SKM-1 treated with dmso at 0.1 percent for 144 hours (cell line): ENCODE data around the gene USP54.
A peak's percentile ranks its signal among the peaks of the same experiment; 100 is the strongest.

Experiments
- DNase-seq: peaks from one replicate; lab custom pipeline; 2025; ENCODE audit not compliant: unreplicated experiment; lab: John Stamatoyannopoulos, UW

USP54 gene

DNA sequence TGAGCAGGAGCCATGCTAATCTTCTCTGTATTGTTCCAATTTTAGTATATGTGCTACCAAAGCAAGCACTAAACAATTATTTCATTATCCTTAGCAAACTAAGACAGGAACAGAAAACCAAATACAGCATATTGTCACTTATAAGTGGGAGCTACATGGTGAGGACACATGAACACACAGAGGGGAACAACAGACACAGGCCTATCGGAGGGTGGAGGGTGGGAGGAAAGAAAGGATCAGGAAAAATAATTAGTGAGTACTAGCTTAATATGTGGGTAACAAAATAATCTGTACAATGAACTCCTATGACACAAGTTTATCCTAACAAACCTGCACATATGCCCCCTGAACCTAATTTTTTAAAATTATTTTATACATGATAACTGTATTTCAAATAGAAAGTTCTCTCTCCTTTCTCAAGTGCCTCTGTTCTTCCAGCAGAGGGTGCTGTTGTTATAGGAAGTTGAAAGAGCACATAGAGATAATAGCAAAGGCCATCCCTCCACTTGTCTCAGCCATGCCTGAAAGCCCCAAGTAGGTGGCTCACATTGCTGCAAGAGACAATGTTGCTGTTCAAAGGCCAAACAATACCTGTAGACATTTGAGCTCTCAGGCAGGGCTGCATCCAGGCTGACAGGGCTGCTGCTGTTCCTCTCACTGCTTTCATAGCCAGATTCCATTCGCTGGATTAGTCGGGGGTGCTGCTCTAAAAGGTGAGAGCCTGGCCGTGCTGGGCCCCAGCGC is 61.9 kb downstream of the USP54 start:
- peak; percentile 91 for DNase-seq

DNA sequence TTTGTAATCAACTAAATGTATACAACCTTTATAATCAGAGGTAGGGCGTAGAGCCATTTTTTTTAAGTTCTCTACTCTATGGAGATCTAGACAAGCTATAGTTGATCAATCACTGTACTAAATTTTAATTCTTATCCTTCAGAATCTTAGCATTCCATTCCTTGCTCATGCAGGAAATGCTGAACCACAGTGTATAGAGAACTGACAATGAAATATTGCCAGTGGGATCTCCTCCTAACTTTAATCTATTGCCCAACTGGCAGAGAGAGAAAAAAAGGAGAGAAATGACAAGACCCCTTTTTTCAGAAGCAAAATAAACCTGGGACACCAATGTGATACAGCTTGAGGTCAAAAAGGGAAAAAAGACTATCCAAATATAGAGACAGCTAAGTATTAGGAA is 68.9 kb downstream of the USP54 start:
- no peak for DNase-seq

DNA sequence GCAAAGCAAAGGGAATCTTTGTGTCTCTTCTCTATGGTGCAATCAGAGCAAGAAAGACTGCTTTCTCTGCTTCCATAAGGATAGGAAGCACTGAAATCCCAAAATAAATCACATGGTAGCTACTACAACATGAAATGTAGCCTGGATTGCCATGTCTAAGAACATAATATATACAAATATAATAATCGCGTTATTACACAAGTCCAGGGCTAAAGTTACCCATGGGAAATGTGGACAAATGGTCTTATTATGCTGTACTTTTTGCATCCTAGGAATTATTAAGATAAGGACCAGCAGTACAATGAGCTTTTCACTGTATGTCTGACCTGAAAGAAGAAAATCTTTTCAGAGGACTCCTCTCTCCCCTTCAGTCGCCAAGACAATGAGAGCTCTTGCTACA is 71.8 kb downstream of the USP54 start:
- DNase-seq: no peak

DNA sequence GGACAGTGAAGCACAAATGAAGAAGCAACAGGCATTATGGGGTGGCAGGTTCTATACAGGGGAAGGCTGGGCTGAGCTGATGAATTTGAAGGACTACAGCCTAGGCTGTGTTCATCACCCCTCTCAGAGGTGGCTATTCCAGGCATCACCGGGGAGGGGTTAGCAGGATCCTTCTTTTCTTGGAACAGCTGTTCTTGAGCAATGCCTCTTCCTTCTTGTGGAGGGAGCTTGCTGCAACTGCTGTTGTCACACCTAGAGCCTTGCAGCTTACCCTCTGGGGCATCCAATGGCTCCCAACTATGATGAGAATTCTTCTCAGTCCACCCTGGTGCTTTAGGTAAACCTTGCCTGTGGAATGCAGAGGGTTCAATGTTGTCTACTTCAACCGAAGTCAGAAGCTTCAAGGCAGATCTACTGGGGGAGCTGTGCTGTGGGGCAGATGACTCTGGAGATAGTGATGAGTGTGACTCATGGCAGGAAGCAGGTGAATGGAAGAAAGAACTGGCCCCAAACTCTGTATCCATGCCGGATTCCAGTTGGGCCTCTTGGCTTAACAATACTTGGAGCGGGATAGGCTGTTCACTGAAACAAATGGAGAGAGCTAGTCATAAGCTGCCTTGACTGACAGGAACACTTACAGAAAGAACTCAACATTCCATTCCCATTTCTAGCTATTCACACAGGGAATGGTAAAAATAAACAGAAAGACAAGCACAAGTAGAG is 73.8 kb downstream of the USP54 start:
- no peak for DNase-seq

DNA sequence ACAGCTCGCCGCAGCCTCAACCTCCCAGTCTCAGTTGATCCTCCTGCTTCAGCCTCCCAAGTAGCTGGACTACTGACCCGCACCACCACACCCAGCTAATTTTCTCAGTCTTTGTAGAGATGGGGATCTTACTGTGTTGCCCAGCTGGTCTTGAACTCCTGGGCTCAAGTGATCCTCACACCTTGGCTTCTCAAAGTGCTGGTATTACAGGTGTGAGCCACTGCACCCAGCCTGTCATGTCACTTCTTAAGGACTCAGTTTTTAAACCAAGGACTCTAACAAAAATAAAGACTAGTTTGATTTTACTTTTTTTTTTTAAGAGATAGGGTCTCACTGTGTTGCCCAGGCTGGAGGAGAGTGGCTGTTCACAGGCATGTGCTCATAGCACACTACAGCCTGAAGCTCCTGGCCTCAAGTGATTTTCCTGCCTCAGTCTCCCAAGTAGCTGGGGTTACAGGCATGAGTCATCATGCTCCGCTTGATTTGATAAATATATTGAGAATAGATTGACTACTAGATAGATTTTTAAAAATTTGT is 78.9 kb downstream of the USP54 start:
- no peak for DNase-seq

DNA sequence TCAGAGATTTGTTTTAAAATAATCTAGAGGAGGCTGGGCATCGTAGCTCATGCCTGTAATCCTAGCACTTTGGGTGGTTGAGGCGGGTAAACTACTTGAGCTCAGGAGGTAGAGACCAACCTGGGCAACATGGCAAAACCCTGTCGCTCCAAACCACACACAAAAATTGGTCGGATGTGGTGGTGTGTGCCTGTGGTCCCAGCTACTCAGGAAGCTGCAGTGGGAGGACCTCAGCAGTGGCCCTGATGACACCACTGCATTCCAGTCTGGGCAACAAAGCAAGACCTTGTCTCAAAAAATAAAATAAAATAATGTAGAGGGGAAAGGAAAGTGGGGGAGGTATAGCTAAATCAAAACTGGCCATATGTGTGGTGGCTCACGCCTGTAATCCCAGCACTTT is 81.4 kb downstream of the USP54 start:
- DNase-seq: no peak

DNA sequence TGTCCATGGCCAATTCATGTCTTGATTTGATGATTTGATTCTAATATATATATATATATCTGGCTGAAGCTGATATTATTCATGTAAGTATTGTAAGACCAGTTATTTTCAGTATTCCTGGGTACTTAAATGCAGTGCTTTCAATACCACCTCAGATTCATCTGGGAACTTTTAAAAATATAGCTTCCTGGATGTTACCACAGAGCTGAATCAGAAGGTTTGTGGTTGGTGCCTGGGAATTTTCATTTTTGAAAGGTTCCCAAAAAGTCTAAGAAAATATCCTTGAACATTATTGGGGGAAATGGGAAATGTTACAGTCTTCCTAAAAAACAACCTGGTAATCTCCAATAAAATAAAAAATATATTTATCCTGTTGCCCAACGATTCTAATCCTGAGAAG is 84.7 kb downstream of the USP54 start:
- no peak for DNase-seq

DNA sequence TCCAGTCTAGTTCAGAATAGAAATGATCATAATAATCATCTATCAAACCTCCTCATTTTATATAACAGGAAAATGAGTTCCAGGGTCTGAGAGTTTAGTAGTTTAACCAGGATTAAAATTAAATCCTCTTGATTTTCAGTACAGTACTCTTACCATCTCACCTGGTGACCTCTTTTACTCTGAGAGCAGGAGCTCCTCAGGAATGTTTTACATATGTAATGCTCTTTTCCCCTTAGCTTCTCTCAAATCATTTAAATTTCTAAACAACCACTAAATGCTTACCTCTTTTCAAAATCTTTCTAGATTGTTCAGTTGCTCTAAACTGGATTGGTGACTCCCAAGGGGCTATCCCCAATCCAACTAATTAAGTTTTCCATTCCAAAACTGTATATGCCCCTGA is 85.1 kb downstream of the USP54 start:
- no peak for DNase-seq

DNA sequence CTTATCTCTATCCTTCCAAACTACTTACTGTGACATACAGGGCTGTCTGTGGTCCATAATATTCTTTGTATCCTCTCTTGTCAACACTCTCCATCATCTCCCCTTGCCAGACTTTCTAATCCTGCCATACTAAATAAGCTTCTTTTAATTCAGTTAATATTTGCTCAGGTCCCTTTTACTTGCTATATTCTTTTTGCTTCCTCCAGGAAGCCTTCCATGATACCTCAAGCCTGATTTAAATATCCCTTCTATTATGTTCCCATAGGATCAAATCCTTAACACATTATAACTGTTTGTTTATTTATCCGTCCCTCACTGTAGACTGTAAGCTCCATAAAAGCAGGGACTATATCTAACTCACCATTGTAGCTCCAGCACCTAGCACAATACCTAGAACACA is 88.1 kb downstream of the USP54 start:
- DNase-seq: no peak

DNA sequence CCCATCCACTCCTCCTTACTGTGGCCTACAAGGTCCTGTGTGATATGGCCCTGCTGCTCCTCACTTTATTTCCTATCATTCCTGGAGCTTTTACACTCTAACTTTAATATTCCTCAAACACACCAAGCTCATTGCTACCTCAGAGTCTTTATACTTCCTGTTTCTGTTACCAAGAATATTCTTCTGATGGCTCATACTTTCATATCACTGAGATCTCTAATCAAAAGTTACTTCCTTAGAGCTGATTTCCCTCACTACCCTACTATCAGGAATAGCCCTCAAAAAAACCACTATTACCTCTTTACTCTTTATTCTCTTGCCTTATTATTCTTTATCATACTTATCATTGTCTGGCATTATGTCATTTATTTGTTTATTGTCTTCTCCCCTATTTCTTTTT is 89.5 kb downstream of the USP54 start:
- DNase-seq: no peak

DNA sequence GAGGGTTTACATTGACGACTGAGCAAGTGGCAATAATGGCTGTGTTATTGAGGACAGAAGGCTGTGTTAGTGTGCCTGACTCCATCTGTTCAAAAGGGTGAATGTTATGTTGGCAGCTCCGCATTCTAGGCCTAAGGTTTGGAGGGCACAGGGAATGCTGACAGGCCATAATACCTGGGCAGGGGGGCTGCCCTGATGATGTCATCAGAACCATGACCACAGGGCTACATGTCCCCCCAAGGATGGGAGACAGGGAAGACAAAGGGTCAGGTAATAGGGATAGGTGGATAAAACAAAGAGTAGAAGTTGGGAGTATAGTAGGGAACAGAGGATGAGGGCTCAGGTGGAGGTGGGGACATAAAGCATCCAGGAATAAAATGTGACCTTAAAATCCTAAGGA is 93.5 kb downstream of the USP54 start:
- no peak for DNase-seq

DNA sequence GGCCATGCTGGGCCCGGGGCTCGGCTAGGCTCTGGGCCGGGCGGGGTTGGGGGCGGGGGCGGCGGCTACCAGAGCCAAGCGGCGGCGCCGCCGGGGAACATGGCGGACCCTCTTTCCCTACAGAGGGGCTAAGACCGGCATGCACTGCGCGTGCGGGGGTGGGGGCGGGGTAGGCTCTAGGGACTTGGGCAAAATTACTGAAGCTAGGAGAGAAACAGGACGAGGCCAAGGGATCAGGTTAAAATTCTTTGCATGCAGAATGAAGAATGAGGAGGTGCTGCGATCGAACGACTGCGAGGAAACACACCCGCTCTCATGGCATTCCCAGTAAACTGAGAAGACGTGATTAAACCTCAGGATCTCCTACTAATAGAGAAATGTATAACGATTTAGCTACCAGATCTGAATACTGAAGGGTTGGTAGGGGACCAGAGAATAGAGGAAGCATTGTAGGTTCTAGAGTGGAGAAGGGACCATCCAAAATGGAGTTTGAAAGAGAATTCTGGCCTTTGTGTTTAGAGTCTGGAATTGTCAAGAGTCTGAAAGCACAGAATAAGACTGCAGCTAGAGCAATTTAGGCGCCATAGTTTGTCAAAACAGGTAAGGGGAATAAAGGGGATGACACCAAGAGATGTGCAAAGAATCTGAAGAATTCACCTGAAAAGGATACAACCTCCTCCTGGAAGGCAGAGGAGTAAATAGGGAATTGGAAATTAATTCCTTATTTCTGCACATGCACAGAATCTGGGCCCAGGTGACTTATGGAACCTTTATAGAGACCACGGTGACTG is 95.1 kb downstream of the USP54 start, which contains the start of gene PPP3CB:
TSS of gene PPP3CB (minus strand) at position 141 of the 791 bp plus-strand sequence. CDS start at position 6, 135 bp downstream.
- peak; percentile 93 for DNase-seq

DNA sequence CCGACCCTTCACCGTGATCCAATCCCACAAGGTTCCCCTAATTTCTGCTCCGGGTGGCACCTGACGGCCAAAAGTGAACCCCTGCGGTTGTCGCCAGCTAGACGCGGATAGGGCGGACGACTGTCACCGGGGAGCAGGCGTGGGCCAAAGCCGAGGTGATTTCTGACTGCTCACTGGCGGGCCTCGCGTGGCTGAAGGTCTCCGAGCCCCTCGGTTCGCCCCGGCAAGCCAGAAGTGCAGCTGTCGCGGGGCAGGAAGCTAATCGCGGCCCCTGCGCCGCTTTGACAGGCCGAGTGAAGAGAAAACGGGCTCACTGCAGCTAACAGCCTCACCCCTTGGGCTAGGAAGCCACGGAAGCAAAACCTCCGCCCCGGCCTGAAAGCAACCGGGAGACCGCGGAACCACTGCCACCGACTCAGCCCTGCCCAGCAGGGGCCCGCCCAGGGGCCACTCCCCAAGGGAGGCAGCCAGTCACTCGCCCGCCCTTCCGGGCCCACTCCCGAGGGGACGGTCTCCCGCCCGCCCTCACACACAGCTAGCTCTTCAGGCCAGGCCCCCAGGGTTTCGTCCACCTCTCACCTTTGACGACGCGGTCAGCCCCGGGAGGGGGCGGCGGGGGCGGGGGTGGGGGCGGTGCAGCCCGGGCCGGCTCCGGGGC is 95.8 kb downstream of the USP54 start:
- DNase-seq: peak; percentile 85

DNA sequence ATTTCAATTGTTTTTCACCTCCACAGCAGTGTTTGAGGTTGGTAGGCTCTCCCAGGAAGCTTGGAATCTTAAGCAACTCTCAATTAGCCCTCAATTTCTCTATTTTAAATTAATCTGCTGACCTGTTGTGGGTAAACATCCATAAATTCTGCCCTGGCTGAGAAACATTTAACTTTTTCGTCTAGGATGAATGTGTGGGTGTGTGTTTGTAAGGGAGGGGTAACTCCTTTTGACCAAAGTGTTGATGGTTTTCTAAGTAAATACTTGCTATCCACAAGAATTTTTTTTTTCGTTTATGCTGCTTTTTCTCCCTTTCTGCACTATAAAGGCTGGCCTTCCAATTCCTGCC is 96.3 kb downstream of the USP54 start:
- no peak for DNase-seq

DNA sequence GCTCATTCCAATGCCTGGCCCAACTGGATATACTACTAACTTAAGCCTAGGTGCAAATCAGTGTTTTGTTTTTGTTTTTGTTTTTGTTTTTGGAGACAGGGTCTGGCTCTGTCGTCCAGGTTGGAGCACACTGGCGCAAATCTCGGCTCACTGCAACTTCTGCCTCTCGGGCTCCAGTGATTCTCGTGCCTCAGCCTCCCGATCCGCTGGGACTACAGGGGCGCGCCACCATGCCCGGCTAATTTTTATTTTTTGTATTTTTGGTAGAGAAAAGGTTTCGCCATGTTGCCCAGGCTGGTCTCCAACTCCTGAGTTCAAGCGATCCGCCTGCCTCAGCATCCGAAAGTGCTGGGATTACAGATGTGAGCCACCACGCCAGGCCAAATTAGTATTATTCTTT is 96.9 kb downstream of the USP54 start:
- DNase-seq: no peak

DNA sequence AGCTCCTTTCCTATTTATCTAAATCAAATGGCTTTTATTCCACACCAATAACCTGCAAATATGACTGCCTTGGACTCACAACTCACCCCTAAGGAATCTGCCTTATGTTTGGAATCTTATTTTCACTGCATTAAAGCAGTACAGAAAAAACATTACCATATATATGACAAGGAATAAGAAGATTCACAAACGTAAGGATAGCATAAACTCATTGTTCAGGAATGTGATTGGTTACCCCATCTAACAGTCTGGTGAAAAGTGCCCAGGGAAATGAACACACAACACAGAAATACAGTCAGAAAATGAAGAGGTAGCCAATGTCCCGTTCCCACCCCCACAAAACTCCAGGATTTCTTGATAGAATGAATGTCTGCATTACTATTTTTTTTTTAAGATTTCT is 97.4 kb downstream of the USP54 start:
- DNase-seq: no peak

DNA sequence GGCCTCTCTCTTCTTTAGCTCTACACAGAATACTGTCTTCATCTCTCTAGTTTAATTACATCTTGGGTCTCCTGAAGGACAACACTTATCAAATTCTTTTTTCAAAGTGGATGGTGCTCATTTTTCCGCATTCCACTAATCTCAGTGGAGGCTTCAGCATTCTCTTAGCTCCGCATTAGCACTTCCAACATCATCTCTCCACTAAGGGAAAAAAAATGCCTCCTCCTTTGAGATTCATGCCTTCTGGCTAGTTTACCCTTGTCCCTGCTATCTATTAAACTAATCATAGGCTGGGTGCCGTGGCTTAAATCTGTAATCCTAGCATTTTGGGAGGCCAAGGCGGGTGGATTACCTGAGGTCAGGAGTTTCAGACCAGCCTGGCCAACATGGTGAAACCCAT is 104.5 kb downstream of the USP54 start:
- DNase-seq: no peak

DNA sequence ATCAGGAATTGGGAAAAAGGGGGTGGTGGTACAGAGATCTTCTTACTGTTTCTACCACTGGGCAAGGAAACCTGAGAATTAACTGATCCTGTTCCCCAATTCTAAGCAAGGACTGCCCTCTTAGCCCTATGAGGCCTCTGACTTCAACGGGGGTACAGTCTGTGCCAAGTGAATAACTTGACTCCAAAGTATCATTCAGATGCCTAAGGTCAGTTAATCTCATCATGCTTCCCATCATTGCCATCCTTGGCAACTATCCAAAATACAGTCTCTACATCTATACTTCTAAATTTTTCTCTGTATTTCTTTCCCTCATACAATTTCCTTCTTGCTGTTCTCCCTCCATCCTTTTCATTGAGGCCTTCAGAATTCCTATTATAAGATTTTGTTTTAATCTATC is 105.8 kb downstream of the USP54 start:
- no peak for DNase-seq

DNA sequence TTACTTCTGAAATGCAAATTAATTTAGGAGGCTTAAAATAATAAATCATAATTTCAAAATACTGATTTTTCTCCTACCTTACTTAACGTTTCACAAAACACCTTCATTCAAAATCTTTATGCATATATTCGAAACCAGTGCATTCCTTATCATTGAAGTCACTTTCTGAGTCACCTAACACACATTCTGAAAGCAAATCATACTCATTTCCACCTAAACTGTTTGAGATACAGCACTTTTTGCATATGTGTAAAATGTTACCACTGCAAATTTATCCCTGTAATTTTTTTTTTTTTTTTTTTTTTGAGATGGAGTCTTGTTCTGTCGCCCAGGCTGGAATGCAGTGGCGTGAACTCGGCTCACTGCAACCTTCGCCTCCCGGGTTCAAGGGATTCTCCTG is 111.0 kb downstream of the USP54 start:
- DNase-seq: no peak

DNA sequence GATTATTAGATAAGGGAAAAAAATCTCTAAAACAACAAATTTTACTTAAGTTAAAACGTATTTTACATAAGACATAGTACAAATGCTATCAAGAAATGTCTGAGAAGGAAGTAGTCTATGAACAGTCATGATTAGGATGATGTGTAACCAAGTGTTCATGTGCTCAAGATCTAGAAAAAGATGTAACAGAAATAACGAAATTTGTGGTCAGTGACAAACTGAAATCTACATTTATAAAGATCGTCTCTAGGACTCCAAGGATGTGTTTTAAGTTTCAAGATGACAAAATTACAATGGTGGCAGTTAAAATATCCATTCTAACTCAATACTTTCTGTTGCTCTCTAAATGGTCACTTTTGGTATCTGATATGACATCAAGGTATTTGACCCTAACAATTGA is 112.5 kb downstream of the USP54 start:
- DNase-seq: no peak

DNA sequence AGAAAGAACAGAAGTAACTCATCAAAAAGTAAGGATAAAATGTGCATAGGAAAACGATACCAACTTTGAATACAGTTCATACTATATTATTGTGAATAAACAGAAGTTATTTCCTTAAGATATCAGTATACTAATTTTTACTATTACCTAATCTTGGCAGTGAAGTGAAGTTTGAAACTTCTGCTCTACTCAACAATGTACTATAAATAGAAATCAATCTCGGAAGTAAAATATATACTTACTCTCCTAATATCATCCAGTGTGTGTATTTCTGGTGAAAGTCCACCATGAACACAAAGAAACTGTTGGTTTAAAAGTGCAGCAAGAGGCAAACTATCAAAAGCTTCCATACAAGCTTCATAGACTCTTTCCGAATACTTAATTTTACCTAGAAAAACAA is 119.9 kb downstream of the USP54 start:
- DNase-seq: no peak
